MM.1S (cell line): ENCODE measurements around the gene ZNF436.

Experiments
- DNase-seq: peaks from one replicate; pipeline ENCODE4 v3.0.0-alpha.2; 2015
- H2AFZ ChIP-seq: fragments of 300-600 bp; sonication (generic); 2 replicates; pipeline ENCODE4 v1.6.0; 2016; ENCODE audit warnings: antibody characterized with exemption, low read length
- H3F3A ChIP-seq: fragments of 300-600 bp; sonication (generic); 2 replicates; pipeline ENCODE4 v1.6.1; 2016; ENCODE audit warnings: mild to moderate bottlenecking, antibody characterized with exemption, low read length, moderate library complexity, mixed read lengths; ENCODE audit not compliant: insufficient read depth
- H3K27ac ChIP-seq: fragments of 300-600 bp; sonication (generic); 2 replicates; pipeline ENCODE4 v1.5.1; 2016; ENCODE audit warnings: mild to moderate bottlenecking, low read length
- H3K27me3 ChIP-seq: fragments of 300-600 bp; sonication (generic); replicated peaks from 2 replicates; pipeline ENCODE4 v1.6.0; 2016; ENCODE audit warnings: low read length; ENCODE audit not compliant: insufficient read depth
- H3K36me3 ChIP-seq: fragments of 300-600 bp; sonication (generic); replicated peaks from 2 replicates; pipeline ENCODE4 v1.6.1; 2016; ENCODE audit warnings: mild to moderate bottlenecking, low read length, mixed read lengths; ENCODE audit not compliant: insufficient read depth
- H3K4me1 ChIP-seq: fragments of 300-600 bp; sonication (generic); 2 replicates; pipeline ENCODE4 v1.6.1; 2016; ENCODE audit warnings: low read length, mixed read lengths
- H3K4me2 ChIP-seq: fragments of 300-600 bp; sonication (generic); 2 replicates; pipeline ENCODE4 v1.6.0; 2016; ENCODE audit warnings: low read depth, low read length
- H3K4me3 ChIP-seq: fragments of 300-600 bp; sonication (generic); 2 replicates; pipeline ENCODE4 v1.5.1; 2016; ENCODE audit warnings: low read length, mixed read lengths
- H3K79me2 ChIP-seq: fragments of 300-600 bp; sonication (generic); 2 replicates; pipeline ENCODE4 v1.6.1; 2016; ENCODE audit warnings: mixed run types, low read length, mixed read lengths
- H3K9ac ChIP-seq: fragments of 300-600 bp; sonication (generic); 2 replicates; pipeline ENCODE4 v1.6.1; 2016; ENCODE audit warnings: low read length, mixed read lengths
- H3K9me2 ChIP-seq: fragments of 300-600 bp; sonication (generic); replicated peaks from 2 replicates; pipeline ENCODE4 v1.6.1; 2016; ENCODE audit warnings: mild to moderate bottlenecking, low read length, mixed read lengths; ENCODE audit not compliant: insufficient read depth
- H3K9me3 ChIP-seq: fragments of 300-600 bp; sonication (generic); replicated peaks from 2 replicates; pipeline ENCODE4 v1.6.1; 2016; ENCODE audit warnings: mild to moderate bottlenecking, low read length, mixed read lengths; ENCODE audit not compliant: insufficient read depth
- H4K20me1 ChIP-seq: fragments of 300-600 bp; sonication (generic); 2 replicates; pipeline ENCODE4 v1.6.1; 2016; ENCODE audit warnings: mild to moderate bottlenecking, low read length, moderate library complexity, mixed read lengths; ENCODE audit not compliant: insufficient read depth
- CTCF ChIP-seq: fragments of 300-600 bp; sonication (generic); IDR thresholded peaks from 2 replicates; pipeline ENCODE4 v1.5.1; 2016; ENCODE audit warnings: antibody characterized with exemption, low read length, mixed read lengths
- EZH2 ChIP-seq: fragments of 300-600 bp; sonication (generic); optimal IDR thresholded peaks from 2 replicates; pipeline ENCODE3; 2017; ENCODE audit warnings: low read depth, mild to moderate bottlenecking, antibody characterized with exemption, low read length, mixed read lengths
- EZH2phosphoT487 ChIP-seq: fragments of 300-600 bp; sonication (generic); IDR thresholded peaks from 2 replicates; pipeline ENCODE4 v1.6.1; 2018; ENCODE audit warnings: antibody characterized with exemption, low read length

ZNF436 gene

GRCh38 chr1:23399229-23399628 lies 29.6 kb upstream of the ZNF436 start:
- no peak for DNase-seq
- H3F3A ChIP-seq: no peaks in the 10 kb centered on the region
- H3K4me1 ChIP-seq: peaks cover 4% of the 10 kb centered on the region
- TF ChIP-seq CTCF: no peak
- no peak for TF ChIP-seq EZH2
- no peak for TF ChIP-seq EZH2phosphoT487
- H3K79me2 ChIP-seq: no peaks in the 10 kb centered on the region
- H4K20me1 ChIP-seq: no peaks in the 10 kb centered on the region
- H3K27ac ChIP-seq: no peak overlapping the region
- H3K27me3 ChIP-seq: no peaks in the 10 kb centered on the region
- no peak overlapping the region for H3K4me2 ChIP-seq
- no peak overlapping the region for H3K4me3 ChIP-seq
- no peaks in the 10 kb centered on the region for H3K9me2 ChIP-seq
- no peaks in the 10 kb centered on the region for H3K9me3 ChIP-seq
- no peak overlapping the region for H3K9ac ChIP-seq
- H3K36me3 ChIP-seq: no peaks in the 10 kb centered on the region
- no peak overlapping the region for H2AFZ ChIP-seq

GRCh38 chr1:23397908-23398307 lies 28.3 kb upstream of the ZNF436 start:
- peaks cover 4% of the 10 kb centered on the region; the same call in 1 of the 2 replicates for H3K4me1 ChIP-seq
- no peaks in the 10 kb centered on the region for H3K79me2 ChIP-seq
- no peaks in the 10 kb centered on the region for H3K9me2 ChIP-seq
- H4K20me1 ChIP-seq: no peaks in the 10 kb centered on the region
- no peak overlapping the region for H3K4me3 ChIP-seq
- H2AFZ ChIP-seq: no peak overlapping the region
- H3K4me2 ChIP-seq: no peak overlapping the region
- DNase-seq: no peak
- no peaks in the 10 kb centered on the region for H3K27me3 ChIP-seq
- no peak overlapping the region for H3K27ac ChIP-seq
- TF ChIP-seq EZH2 (no peak), CTCF (no peak), EZH2phosphoT487 (no peak)
- no peaks in the 10 kb centered on the region for H3K9me3 ChIP-seq
- H3K36me3 ChIP-seq: no peaks in the 10 kb centered on the region
- no peaks in the 10 kb centered on the region for H3F3A ChIP-seq
- no peak overlapping the region for H3K9ac ChIP-seq

- H3K27ac ChIP-seq: no peak overlapping the region
- H3K27me3 ChIP-seq: no peaks in the 10 kb centered on the region
- no peak overlapping the region for H3K9ac ChIP-seq
- no peak for DNase-seq
- no peaks in the 10 kb centered on the region for H3K36me3 ChIP-seq
- H4K20me1 ChIP-seq: no peaks in the 10 kb centered on the region
- H3K9me2 ChIP-seq: no peaks in the 10 kb centered on the region
- H2AFZ ChIP-seq: no peak overlapping the region
- H3K4me3 ChIP-seq: no peak overlapping the region
- H3K4me2 ChIP-seq: no peak overlapping the region
- TF ChIP-seq EZH2: no peak
- no peak for TF ChIP-seq CTCF
- TF ChIP-seq EZH2phosphoT487: no peak
- H3K79me2 ChIP-seq: no peaks in the 10 kb centered on the region
- peaks cover 4% of the 10 kb centered on the region; the same call in 1 of the 2 replicates for H3K4me1 ChIP-seq
- H3F3A ChIP-seq: no peaks in the 10 kb centered on the region
- H3K9me3 ChIP-seq: no peaks in the 10 kb centered on the region
Measured at GRCh38 chr1:23396380-23396779, 26.7 kb upstream of the ZNF436 start.

- Histone ChIP-seq H3K27ac (no peak overlapping the region), H3K4me3 (no peak overlapping the region), H3K9me2 (no peaks in the 10 kb centered on the region), H4K20me1 (no peaks in the 10 kb centered on the region), H3K4me1 (peaks cover 4% of the 10 kb centered on the region; the same call in 1 of the 2 replicates), H3K79me2 (no peaks in the 10 kb centered on the region), H3K4me2 (no peak overlapping the region), H3K27me3 (no peaks in the 10 kb centered on the region), H3K36me3 (no peaks in the 10 kb centered on the region), H3F3A (no peaks in the 10 kb centered on the region), H3K9me3 (no peaks in the 10 kb centered on the region), H3K9ac (no peak overlapping the region), H2AFZ (no peak overlapping the region)
- DNase-seq: no peak
- TF ChIP-seq EZH2 (no peak), CTCF (no peak), EZH2phosphoT487 (no peak)
Measured at GRCh38 chr1:23395849-23396248, 26.2 kb upstream of the ZNF436 start.
